MCF 10A (cell line): ENCODE measurements around the gene GJA3. TPM values are rescaled to one million over a fixed set of nuclear protein-coding genes. Genes with fewer than 3 reads are reported as not detected.
"Not testable (repeated sequence)": the region's sequence is repeated elsewhere in the genome, so short reads cannot be mapped to it uniquely, and the experiment has no call there.

Source experiments
- BruUV-seq: library from RNA; stranded (reverse); fragments of 400-500 nt; replicated peaks from 2 replicates; lab custom pipeline; 2021; lab: Mats Ljungman, UMichigan
- CTCF ChIA-PET: fragments of 300-600 bp; sonication (Branson Sonifier 250); formaldehyde crosslinking; extraction: SDS; loops from one replicate; lab custom pipeline; 2021; ENCODE audit warnings: antibody characterized with exemption, inconsistent platforms; lab: Yijun Ruan, JAX
- POLR2A ChIA-PET: fragments of 300-600, 350-650 bp; sonication (Branson Sonifier 250); formaldehyde crosslinking; extraction: SDS; loops from one replicate; lab custom pipeline; 2020; ENCODE audit warnings: antibody characterized with exemption, inconsistent platforms; lab: Yijun Ruan, JAX
- DNase-seq: peaks from one replicate; pipeline ENCODE4 v3.0.0-alpha.2; 2018; ENCODE audit not compliant: unreplicated experiment
- H3K27ac Mint-ChIP-seq: one replicate; pipeline ENCODE4 v1.8.0; 2022; ENCODE audit warnings: mild to moderate bottlenecking, low read depth, mixed read lengths; ENCODE audit not compliant: unreplicated experiment
- H3K27me3 Mint-ChIP-seq: one replicate; pipeline ENCODE4 v1.8.0; 2022; ENCODE audit warnings: mixed read lengths; ENCODE audit not compliant: insufficient read depth, unreplicated experiment
- H3K36me3 Mint-ChIP-seq: one replicate; pipeline ENCODE4 v1.8.0; 2022; ENCODE audit warnings: mild to moderate bottlenecking, moderate library complexity, mixed read lengths; ENCODE audit not compliant: insufficient read depth, unreplicated experiment
- H3K4me1 Mint-ChIP-seq: one replicate; pipeline ENCODE4 v1.8.0; 2022; ENCODE audit warnings: mixed read lengths; ENCODE audit not compliant: insufficient read depth, unreplicated experiment
- H3K4me3 Mint-ChIP-seq: one replicate; pipeline ENCODE4 v1.8.0; 2022; ENCODE audit warnings: mild to moderate bottlenecking, moderate library complexity, mixed read lengths; ENCODE audit not compliant: unreplicated experiment
- H3K9me3 Mint-ChIP-seq: one replicate; pipeline ENCODE4 v1.8.0; 2022; ENCODE audit warnings: mixed read lengths; ENCODE audit not compliant: unreplicated experiment
- CTCF ChIP-seq: fragments of 200-600 bp; IDR thresholded peaks from one replicate; pipeline ENCODE4 v1.8.0; 2022; ENCODE audit warnings: antibody characterized with exemption, mild to moderate bottlenecking; ENCODE audit not compliant: unreplicated experiment
- intact Hi-C: fragments of 100-400 bp; cut with micrococcal nuclease; formaldehyde crosslinking; loops from 2 replicates; pipeline ENCODE4 v1.14.1; 2022
- total RNA-seq: library from RNA; stranded (reverse); gene quantifications from 2 replicates; pipeline ENCODE4 v1.2.3, GENCODE V29; 2022

GJA3 gene
- total RNA-seq, 1 experiment from 2014 or later: 4.7 TPM

GRCh38 chr13:20159646-20160305 is 1.1 kb downstream of the GJA3 start:
- BruUV-seq: no TSS peak
- Mint-ChIP-seq H3K36me3 (no peaks in the 10 kb centered on the region), H3K9me3 (no peaks in the 10 kb centered on the region), H3K4me3 (peak overlapping the region; percentile 76), H3K4me1 (peaks cover 8% of the 10 kb centered on the region), H3K27ac (no peak overlapping the region), H3K27me3 (no peaks in the 10 kb centered on the region)
- CTCF ChIA-PET: interaction anchor here (0.6 to 1.9 kb wide), 9 partner anchors 15 to 232 kb away, joined by 3 to 6 read pairs (median 4); no protein-coding TSS in a partner anchor
- DNase-seq: peak; percentile 8
- TF ChIP-seq CTCF: no peak
- intact Hi-C loops: no loop called here
- POLR2A ChIA-PET: interaction anchor here (0.7 to 1.7 kb wide), 5 partner anchors 12 to 200 kb away, joined by 3 to 7 read pairs (median 3); no protein-coding TSS in a partner anchor

GRCh38 chr13:20157151-20157796 is 3.6 kb downstream of the GJA3 start:
- POLR2A ChIA-PET: no interaction called here
- intact Hi-C loops: no loop called here
- CTCF ChIA-PET: interaction anchor here (0.6 to 1.4 kb wide), 3 partner anchors 20 to 221 kb away, joined by 3 to 7 read pairs (median 5); no protein-coding TSS in a partner anchor
- BruUV-seq: no TSS peak
- no peaks in the 10 kb centered on the region for H3K27me3 Mint-ChIP-seq
- TF ChIP-seq CTCF: no peak
- no peaks in the 10 kb centered on the region for H3K36me3 Mint-ChIP-seq
- H3K4me3 Mint-ChIP-seq: no peak overlapping the region
- H3K9me3 Mint-ChIP-seq: no peaks in the 10 kb centered on the region
- peaks cover 8% of the 10 kb centered on the region for H3K4me1 Mint-ChIP-seq
- no peak for DNase-seq
- no peak overlapping the region for H3K27ac Mint-ChIP-seq

GRCh38 chr13:20156702-20157101 is 4.2 kb downstream of the GJA3 start:
- TF ChIP-seq CTCF: no peak
- ChIA-PET CTCF (interaction anchor here (1.4 kb wide), 1 partner anchor 66 kb away, joined by 7 read pairs; no protein-coding TSS in a partner anchor), POLR2A (interaction anchor here (1.1 kb wide), 1 partner anchor 66 kb away, joined by 4 read pairs; no protein-coding TSS in a partner anchor)
- no peaks in the 10 kb centered on the region for H3K9me3 Mint-ChIP-seq
- DNase-seq: no peak
- no peaks in the 10 kb centered on the region for H3K36me3 Mint-ChIP-seq
- no peak overlapping the region for H3K27ac Mint-ChIP-seq
- no TSS peak for BruUV-seq
- intact Hi-C loops: no loop called here
- H3K4me1 Mint-ChIP-seq: peaks cover 8% of the 10 kb centered on the region
- H3K27me3 Mint-ChIP-seq: no peaks in the 10 kb centered on the region
- no peak overlapping the region for H3K4me3 Mint-ChIP-seq

DNA sequence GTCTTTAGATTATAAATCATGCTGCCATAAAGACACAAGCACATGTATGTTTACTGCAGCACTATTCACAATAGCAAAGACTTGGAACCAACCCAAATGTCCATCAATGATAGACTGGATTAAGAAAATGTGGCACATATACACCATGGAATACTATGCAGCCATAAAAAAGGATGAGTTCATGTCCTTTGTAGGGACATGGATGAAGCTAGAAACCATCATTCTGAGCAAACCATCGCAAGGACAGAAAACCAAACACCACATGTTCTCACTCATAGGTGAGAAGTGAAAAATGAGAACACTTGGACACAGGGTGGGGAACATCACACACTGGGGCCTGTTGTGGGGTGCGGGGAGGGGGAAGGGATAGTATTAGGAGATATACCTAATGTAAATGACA is 7.6 kb downstream of the GJA3 start:
- H3K4me3 Mint-ChIP-seq, H3K4me1 Mint-ChIP-seq, intact Hi-C loops, H3K27me3 Mint-ChIP-seq, DNase-seq, BruUV-seq, H3K9me3 Mint-ChIP-seq, H3K27ac Mint-ChIP-seq, POLR2A ChIA-PET, H3K36me3 Mint-ChIP-seq: not testable (repeated sequence)
- CTCF ChIA-PET: interaction anchor here (0.6 to 1.0 kb wide), 2 partner anchors 11 to 596 kb away, joined by 3 read pairs; no protein-coding TSS in a partner anchor
